HG02623 (cell line): Measurements from ENCODE around the gene SLC6A18.
"Not testable (repeated sequence)": the region's sequence is repeated elsewhere in the genome, so short reads cannot be mapped to it uniquely, and the experiment has no call there.

Experiments used
- ATAC-seq: cut with Tn5 transposase; IDR thresholded peaks from one replicate; pipeline ENCODE4 v1.9.1; 2021; ENCODE audit warnings: moderate library complexity; ENCODE audit not compliant: unreplicated experiment

SLC6A18 gene

GRCh38 chr5:1228120-1228519 is 2.9 kb downstream of the SLC6A18 start:
- ATAC-seq = no peak

GRCh38 chr5:1229023-1229422 is 3.8 kb downstream of the SLC6A18 start:
- not testable (repeated sequence) for ATAC-seq

GRCh38 chr5:1229822-1230221 is 4.6 kb downstream of the SLC6A18 start:
- no peak for ATAC-seq

GRCh38 chr5:1230551-1230950 is 5.4 kb downstream of the SLC6A18 start:
- no peak for ATAC-seq

- no peak for ATAC-seq
Measured at GRCh38 chr5:1231354-1231905, 6.2 kb downstream of the SLC6A18 start.

GRCh38 chr5:1232780-1233179 is 7.6 kb downstream of the SLC6A18 start:
- no peak for ATAC-seq

- ATAC-seq = no peak
Measured at GRCh38 chr5:1235379-1235778, 10.2 kb downstream of the SLC6A18 start.

GRCh38 chr5:1235838-1236237 is 10.7 kb downstream of the SLC6A18 start:
- no peak for ATAC-seq

GRCh38 chr5:1239505-1240251 is 14.5 kb downstream of the SLC6A18 start:
- no peak for ATAC-seq

GRCh38 chr5:1240496-1241260 is 15.5 kb downstream of the SLC6A18 start:
- no peak for ATAC-seq

- ATAC-seq = no peak
Measured at GRCh38 chr5:1241509-1242080, 16.4 kb downstream of the SLC6A18 start.

GRCh38 chr5:1242733-1243486 is 17.7 kb downstream of the SLC6A18 start:
- no peak for ATAC-seq

GRCh38 chr5:1243487-1244130 is 18.4 kb downstream of the SLC6A18 start:
- no peak for ATAC-seq

GRCh38 chr5:1244255-1244654 is 19.1 kb downstream of the SLC6A18 start:
- no peak for ATAC-seq

- no peak for ATAC-seq
Measured at GRCh38 chr5:1244976-1245375, 19.8 kb downstream of the SLC6A18 start.

GRCh38 chr5:1245905-1246576 is 20.9 kb downstream of the SLC6A18 start:
- ATAC-seq = no peak

- no peak for ATAC-seq
Measured at GRCh38 chr5:1246711-1247431, 21.7 kb downstream of the SLC6A18 start.

- ATAC-seq = no peak
Measured at GRCh38 chr5:1247811-1248210, 22.6 kb downstream of the SLC6A18 start.
